HG02588 (cell line): ENCODE data around the gene SLC13A1.
"Not testable (repeated sequence)": the region's sequence is repeated elsewhere in the genome, so short reads cannot be mapped to it uniquely, and the experiment has no call there.

ENCODE experiments used
- ATAC-seq: cut with Tn5 transposase; IDR thresholded peaks from one replicate; pipeline ENCODE4 v1.9.1; 2021; ENCODE audit warnings: mild to moderate bottlenecking, moderate library complexity; ENCODE audit not compliant: unreplicated experiment

Gene SLC13A1

GRCh38 chr7:123131961-123132360 is 67.8 kb downstream of the SLC13A1 start:
- ATAC-seq, result no peak

- ATAC-seq, result no peak
These were observed 68.2 kb downstream of the SLC13A1 start for GRCh38 chr7:123131556-123131955.

- no peak for ATAC-seq
These were observed 68.6 kb downstream of the SLC13A1 start for GRCh38 chr7:123131140-123131539.

- ATAC-seq, result no peak
These were observed 73.1 kb downstream of the SLC13A1 start for GRCh38 chr7:123126691-123127090.

- ATAC-seq, result no peak
These were observed 73.6 kb downstream of the SLC13A1 start for GRCh38 chr7:123126171-123126570.

GRCh38 chr7:123125231-123125630 is 74.5 kb downstream of the SLC13A1 start:
- no peak for ATAC-seq

DNA sequence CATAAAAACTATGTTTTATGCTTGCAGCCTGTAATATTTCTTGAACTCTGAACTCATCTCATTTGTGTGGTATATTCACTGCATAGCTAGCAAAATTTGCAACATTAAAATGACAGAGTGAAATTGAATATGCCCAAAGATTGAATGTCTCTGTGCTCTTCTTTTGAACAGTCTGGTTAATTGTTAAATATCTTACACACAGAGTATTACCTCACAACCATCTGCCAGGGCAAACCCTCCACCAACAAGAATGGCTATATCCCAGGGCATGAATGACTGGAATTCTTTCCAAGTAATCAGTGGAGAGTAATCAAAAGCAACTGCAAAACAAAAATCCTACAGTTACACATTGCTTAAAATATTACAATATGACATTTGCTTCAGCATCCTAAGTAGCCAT is 76.9 kb downstream of the SLC13A1 start:
- no peak for ATAC-seq

DNA sequence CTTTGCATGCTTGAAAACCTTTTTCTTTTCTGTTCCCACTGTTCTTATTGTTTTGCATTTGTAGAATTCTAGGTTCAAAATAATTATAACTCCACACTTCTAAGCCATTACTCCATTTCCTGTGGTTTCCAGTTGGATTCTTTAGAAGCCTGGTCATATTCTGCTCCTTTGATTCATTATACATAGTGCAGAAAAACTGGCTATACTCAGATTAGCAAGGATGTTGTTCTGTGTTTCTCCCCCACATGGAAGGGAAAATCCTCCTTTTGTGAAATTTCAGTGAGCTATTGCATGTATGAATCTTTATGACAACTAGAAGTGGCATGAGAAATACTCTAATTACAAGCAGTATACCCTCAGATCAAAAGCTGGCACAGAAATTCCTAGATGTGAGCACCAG is 79.5 kb downstream of the SLC13A1 start:
- ATAC-seq, result no peak

GRCh38 chr7:123115331-123115730 is 84.4 kb downstream of the SLC13A1 start:
- ATAC-seq, result no peak

- ATAC-seq, result no peak
These were observed 85.5 kb downstream of the SLC13A1 start for GRCh38 chr7:123114288-123114687.

GRCh38 chr7:123112833-123113232 is 86.9 kb downstream of the SLC13A1 start:
- no peak for ATAC-seq

- ATAC-seq, result no peak
These were observed 100.1 kb downstream of the SLC13A1 start for GRCh38 chr7:123099712-123100111.

DNA sequence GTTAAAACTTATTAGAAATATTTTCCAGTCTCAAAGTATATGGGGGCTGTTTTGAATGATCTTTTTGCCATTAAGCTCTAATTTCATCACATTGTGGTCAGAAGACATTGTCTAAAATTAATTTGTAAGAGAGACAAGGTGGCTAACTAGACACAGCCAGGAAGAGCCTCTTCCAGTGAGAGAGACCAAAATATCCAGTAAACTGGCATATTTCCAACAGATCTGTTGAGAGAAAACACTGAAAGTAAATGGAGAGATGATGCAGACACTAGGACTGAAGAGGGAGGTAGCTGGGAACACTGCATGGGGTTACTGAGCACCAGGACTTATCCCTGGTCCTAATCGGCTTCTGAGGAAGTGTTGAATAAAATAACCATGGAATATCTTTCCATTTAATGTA is 102.8 kb downstream of the SLC13A1 start:
- no peak for ATAC-seq

DNA sequence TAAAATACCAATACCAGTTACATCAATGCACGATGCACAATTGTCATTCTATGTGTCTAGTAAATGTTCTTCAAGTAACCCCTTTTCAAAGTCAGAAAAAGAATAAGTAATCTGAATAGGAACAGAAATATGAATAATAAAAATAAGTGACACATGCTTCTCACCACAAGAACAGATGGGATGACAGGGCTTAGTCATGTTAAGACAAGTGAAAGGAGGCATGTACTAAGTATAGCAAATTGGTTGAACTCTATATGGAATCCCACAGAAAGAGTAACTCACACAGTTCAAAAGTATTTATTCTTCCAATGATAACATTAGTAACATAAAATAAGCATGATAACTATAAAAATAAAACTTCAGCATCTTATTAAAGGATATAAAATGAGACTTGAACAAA is 103.3 kb downstream of the SLC13A1 start:
- no peak for ATAC-seq

DNA sequence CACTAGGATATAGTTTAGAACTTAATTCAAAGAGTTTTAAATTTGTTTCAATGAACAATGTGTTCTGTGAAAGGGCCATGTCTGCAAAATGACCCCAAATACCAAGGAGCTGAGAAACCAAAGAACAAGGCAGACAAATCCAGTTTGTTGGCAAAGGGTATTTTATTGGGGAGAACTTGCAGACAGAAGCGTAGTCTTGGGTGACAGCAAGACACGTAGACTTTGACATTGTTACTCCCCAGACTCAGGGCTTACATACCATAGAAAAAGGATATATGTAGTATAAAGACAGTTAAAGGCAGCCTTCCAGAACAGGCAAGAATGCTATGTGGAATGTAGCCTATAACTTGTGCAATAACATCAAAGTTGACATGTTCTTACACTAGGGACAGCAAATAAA is 109.3 kb downstream of the SLC13A1 start:
- ATAC-seq, result no peak

DNA sequence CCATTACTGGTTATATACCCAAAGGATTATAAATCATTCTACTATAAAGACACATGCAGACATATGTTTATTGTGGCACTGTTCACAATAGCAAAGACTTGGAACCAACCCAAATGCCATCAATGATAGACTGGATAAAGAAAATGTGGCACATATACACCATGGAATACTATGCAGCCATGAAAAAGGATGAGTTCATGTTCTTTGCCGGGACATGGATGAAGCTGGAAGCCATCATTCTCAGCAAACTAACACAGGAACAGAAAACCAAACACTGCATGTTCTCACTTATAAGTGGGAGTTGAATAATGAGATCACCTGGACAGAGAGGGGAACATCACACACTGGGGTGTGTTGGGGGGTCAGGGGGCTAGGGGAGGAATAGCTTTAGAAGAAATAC is 112.9 kb downstream of the SLC13A1 start:
- ATAC-seq, result not testable (repeated sequence)

- not testable (repeated sequence) for ATAC-seq
These were observed 114.9 kb downstream of the SLC13A1 start for GRCh38 chr7:123084861-123085260.

- ATAC-seq, result no peak
These were observed 120.7 kb downstream of the SLC13A1 start for GRCh38 chr7:123079021-123079420.

DNA sequence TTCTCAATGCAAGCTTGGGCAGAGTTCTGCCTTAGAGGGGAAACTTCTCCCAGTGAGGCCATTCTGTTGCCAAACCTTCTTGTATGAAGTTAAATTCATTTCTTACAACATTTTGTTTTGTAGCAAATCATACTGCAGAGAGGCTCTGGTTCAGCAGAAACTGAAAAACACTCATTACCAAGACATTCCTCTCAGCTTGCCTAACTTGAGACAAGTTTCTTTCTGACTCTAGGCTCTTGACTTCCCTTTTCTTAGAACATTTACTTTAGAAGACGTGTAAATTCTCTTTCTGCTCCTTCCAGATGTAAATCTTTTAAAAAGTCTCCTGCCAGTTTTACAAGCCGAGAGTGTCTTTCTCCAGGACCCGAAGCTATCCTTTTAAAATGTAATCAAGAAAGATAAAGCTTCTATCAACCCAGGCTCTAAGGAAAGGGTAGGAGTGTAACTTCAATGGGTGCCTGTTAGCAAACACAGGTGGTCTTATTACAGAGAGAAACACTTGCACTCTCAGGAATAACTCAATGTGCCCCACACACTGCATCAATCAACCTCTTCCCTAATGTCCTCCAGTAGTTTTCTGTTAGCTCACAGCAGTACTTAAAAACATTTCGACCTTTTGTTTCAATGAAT is 123.8 kb downstream of the SLC13A1 start:
- ATAC-seq, result peak; percentile 71

DNA sequence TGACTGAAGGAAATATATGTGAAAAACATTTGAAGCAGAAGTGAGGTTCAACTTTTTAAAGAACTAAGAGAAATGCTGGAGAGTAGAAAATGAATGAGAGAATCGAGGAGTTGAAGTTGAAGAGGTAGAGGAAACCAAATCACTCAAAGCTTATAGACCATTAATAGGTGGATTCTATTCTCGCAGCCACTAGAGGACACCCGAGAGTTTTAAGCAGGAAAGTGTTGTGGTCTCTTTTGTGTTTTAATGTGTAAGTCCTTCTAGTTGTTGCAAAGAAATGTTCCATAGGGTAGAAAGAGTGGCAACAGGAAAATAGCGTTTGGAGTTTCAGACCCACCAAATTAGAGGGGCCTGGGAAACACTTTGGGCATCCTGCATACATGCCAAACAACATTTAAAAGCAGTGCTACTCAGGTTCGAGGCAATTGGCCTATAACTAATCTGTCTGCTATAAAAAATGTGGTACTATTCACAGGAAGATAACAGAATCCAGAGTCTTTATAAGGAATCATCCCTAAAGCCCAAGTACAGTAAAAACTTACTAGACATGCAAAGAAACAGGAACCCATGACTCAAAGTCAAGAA is 129.0 kb downstream of the SLC13A1 start:
- ATAC-seq, result no peak

DNA sequence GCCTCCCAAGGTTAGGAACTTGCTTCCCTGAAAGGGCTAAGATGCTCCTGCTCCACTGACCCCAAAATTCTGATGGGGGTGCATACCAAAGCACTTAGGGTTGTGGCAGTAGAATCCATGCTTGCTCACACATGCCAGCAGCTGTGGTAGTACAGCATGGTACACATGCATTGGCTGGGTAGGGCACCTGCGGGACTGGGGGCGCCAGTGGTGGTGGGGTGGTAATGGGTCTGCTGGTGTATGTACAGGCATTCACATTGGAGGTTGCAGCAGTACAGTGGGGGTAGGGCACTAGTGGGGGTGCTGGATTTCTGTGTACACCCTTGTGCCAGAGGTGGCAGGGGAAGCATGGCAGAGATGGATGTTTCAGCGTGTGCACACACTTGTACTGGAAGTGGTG is 132.0 kb downstream of the SLC13A1 start:
- no peak for ATAC-seq
